NOMO-1 treated with dmso at 0.1 percent for 144 hours (cell line): ENCODE measurements around the gene MYH3.
A peak's percentile ranks its signal among the peaks of the same experiment; 100 is the strongest.
"Not testable (repeated sequence)": the region's sequence is repeated elsewhere in the genome, so short reads cannot be mapped to it uniquely, and the experiment has no call there.

Experiments used
- DNase-seq: peaks from one replicate; lab custom pipeline; 2025; ENCODE audit not compliant: unreplicated experiment; lab: John Stamatoyannopoulos, UW

MYH3 gene

DNA sequence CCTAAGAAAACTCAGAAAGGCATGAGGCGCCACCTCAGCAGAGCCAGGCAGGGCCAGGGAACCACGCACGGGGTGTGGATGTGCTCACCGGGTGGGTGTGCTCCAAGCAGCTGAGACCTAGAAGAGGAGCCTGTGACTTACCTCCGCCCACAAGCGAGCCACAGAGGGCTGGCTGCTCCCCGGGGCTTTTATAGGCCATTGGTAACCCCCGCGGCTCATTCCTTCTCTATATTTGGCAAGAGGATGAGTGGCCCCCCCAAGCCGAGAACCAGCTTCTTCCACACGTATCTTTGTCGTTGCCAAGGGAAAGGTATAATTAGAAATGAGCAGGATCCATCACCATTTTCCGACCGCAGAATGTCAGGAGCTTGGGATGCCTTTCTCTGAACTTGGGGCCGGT lies at the start of gene MYH3:
Gene MYH3, minus strand, starts transcription at position 162 of the 400 bp plus-strand sequence. CDS start 2,245 bp downstream, outside the sequence.
- no peak for DNase-seq

DNA sequence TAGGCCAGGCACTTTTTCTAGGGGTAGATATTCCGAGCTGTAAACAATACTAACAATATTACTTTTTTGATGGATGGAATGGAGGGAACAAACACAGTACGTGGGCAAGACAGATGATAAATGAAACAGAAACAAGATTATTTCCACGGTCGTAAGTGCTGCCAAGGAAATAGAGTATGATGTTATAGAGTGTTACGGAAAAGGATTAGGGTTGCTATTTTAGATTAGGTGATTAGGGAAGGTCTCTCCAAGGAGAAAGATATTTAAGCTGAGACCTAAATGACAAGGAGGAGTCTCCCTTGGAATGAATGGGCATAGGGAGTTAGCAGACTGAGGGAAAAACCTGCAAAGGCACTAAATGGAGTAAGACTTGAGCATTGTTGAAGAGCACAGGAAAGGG lies 48.6 kb upstream of the MYH3 start:
- DNase-seq = no peak

DNA sequence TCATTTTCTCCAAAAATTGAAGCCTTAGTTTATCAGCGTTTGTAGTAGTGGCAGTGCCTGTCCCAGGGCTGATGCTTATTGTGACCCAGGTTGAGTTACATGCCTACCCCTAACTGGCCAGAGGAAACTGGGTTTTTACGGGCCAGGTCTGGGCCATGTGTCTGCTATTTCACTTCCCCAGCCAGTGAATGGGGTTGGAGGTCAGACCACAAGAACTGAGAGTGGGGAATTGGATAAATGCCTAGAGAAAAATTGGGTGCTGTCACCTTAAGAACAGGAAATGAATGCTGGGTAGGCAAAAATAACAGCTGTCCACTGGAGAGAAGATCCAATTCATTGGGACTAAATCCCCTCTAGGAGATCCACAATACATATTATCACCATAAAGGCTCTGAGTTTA lies 45.5 kb upstream of the MYH3 start:
- no peak for DNase-seq

GRCh38 chr17:10699856-10700255 lies 42.7 kb upstream of the MYH3 start:
- no peak for DNase-seq

DNA sequence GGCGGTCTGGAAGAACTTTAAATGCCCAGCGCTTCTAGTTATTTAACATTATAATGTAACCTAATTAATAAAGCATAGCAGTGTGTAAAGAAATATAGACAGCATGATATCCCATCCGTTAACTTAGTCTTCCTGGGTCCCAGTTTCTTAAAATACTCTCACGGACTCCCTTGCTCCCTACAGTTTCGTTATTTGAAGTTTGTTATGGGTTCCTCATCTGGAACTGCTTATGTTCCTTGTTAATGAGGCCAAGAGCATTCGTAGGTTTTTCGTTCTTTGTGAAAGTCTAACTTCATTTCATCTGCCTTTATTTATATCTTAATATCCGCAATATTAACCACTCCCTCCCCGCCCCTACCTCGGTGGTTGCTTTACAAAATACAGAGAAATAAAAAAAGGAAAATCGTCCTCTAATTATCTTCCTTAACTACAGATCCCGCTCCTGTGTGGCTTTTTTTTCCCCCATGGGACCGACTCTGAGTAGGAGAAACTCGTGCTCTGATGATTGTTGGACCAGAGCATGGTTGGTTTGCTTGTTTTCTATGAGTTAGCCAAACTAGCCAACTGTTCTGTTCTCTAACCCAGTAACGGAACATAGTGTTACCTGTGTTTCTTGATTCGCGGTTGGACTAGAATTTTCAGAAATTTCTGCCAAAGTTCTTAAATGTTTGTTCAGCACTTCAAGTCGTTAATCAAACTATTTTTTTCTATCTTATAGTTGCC lies 41.1 kb upstream of the MYH3 start:
- no peak for DNase-seq

DNA sequence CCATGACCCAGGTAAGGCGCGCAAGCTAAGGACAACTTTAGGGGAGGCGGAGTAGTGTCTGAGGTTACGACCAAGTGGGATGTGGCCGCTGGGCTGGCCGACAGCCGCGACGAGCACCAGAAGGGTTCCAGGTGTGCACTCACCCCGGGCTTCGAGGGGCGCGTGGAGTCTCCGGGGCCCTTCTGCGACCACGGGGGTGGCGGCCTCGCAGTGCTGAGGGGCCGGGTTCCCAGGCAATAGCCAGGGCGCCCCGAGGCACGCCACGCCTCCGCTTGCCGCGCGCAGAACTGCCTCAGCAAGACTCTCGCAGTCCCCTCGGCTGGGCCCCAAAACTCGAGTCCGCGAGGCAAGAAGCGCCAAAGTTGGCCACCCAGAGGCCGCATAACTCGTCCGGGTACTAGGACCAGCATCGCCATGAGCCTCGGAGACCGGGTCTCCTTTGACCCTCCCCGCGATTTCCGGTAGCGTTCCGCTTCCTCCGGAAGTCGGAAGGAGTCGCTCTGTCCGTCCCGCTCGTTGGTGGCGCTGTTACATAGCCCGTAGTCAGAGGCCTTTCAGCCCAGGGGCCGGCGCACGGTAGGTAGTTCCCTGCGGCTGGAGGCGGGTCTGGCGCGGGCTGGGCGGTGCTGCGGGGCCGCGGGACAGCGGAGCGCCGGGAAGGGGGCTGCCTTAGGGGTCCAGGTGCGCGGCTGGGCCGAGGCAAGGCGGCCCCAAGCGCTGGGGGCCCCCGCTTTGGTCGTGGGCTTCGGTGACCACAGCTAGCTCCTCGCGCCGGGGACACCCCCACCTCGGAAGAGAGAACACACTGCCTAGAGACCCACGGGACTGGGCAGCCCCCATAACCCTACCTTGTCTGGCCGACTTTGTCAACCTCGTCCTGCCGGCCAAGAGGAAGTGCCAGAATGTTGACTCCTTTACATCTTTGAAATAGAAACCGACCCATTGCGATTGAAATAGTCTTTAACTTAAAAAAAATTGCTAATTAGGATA lies 40.3 kb upstream of the MYH3 start, which contains the start of the genes ADPRM and SCO1:
Gene ADPRM, plus strand, starts transcription at position 503 of the 990 bp plus-strand sequence. CDS start 7,333 bp downstream, outside the sequence.
Gene SCO1, minus strand, starts transcription at position 442 of the 990 bp plus-strand sequence. Its CDS starts 26 bp downstream, at position 416.
- DNase-seq = peak; percentile 90

- DNase-seq = not testable (repeated sequence)
Observed at GRCh38 chr17:10695875-10696407, 38.8 kb upstream of the MYH3 start.

- DNase-seq = no peak
Observed at GRCh38 chr17:10687499-10687898, 30.4 kb upstream of the MYH3 start.

- no peak for DNase-seq
Observed at GRCh38 chr17:10683853-10684252, 26.7 kb upstream of the MYH3 start.

GRCh38 chr17:10681866-10682446 lies 24.8 kb upstream of the MYH3 start:
- DNase-seq = no peak

DNA sequence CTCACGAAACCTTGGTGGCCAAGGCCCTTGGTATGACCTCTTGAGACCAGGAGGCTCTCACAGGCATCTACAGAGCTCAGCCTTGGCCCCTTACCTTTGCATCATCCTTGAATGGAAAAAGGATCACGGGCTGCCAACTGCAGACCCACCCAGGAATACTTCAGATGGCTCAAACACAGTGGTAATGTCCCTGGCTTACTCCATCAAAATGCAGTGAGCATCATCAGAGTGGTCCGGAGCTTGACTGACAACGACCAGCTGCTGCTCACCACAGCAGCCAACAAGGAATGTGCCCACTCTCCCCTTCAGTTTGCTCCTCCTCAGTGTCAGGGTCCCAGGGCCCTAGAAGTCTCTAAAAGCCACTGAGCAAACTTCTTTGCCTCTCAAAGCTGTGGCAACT lies 17.6 kb upstream of the MYH3 start:
- no peak for DNase-seq

DNA sequence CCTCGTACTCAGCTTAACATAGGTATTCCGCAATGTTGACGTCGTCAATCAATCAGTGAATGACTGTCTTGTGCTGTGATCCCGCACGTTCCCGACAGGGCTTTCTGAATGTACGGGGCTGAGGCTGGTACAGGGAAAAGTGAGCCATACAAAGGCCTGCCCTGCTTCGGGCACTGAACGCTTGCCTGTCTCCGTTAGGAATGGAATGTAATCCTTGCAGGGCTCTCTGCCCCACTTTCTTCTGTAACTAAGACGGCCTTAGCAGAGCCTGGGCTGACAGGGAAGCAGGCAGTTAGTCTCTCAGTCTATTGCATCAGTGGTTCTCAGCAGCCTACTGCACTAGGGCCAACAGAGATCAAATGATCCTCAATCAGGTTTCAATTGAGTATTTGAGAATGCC lies 16.2 kb upstream of the MYH3 start:
- no peak for DNase-seq

GRCh38 chr17:10668775-10669174 lies 11.7 kb upstream of the MYH3 start:
- DNase-seq = no peak

- DNase-seq = no peak
Observed at GRCh38 chr17:10666906-10667305, 9.8 kb upstream of the MYH3 start.

DNA sequence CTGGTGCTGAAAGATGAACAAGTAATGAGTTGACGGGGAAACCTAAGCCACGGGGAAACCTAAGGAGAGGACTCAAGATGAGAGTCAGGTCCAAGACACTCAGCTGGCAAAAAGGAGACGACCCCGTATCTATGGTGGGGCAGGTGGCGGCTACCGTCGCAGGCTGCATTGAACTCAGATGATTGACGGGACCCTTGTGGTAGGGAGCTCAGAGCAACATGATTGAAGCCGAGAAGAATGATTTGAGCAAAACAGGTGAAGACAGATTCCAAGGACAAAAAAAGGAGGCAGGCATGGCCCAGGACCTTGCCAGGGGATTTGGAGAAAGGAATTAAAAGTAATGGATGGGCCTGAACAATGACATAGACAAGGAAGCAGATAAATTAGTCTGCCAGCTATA lies 7.5 kb upstream of the MYH3 start:
- DNase-seq = no peak

DNA sequence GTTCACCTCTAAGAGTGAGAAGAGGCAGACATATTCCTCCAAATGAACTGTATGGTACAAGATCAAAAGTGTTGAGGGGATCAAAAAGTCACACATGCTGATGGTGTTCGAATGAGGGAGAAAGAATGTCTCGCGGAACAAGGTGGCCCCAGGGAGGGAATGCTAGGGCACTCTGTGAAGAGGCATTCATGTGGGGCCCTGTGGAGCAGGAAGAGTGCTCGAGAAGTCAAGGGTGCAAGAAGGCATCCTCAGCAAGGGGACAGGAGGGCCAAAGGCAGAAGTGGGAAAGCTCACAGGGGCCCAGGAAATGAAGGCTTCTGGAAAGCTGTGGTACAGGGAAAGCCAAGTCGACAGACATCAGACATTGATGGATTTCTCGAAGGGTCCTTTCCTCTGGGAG lies 6.1 kb upstream of the MYH3 start:
- DNase-seq = no peak

GRCh38 chr17:10661437-10661836 lies 4.3 kb upstream of the MYH3 start:
- no peak for DNase-seq

- DNase-seq = no peak
Observed at GRCh38 chr17:10657879-10658278, 770 bp upstream of the MYH3 start.

DNA sequence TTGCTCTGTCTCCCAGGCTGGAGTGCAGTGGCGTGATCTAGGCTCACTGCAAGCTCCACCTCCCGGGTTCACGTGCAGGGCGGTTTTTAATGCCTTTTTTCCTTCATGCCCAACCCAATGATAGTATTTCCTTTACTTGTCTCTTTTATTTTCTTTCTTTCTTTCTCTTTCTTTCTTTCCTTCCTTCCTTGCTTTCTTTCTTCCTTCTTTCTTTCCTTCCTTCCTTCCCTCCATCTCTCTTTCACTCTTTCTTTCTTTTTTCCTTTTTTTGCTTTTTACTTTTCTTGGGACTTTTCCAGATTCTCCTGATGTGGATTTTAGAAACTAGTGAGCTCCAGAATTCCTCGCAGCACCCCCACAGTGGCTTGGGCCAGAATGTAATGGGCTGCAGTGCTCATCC lies 3.1 kb downstream of the MYH3 start:
- no peak for DNase-seq

- no peak for DNase-seq
Observed at GRCh38 chr17:10652984-10653659, 4.0 kb downstream of the MYH3 start.

GRCh38 chr17:10651927-10652326 lies 5.2 kb downstream of the MYH3 start:
- no peak for DNase-seq
